Erythroblast (primary cell): ENCODE results near the gene LAMB3.

Source experiments
- GATA1 ChIP-seq: IDR thresholded peaks from 2 replicates; pipeline ENCODE4 v1.6.1; 2011; ENCODE audit warnings: low read depth, mild to moderate bottlenecking, control low read depth, low read length, moderate library complexity
- POLR2A ChIP-seq: IDR thresholded peaks from 2 replicates; pipeline ENCODE4 v1.6.1; 2011; ENCODE audit warnings: mild to moderate bottlenecking, low read length

DNA sequence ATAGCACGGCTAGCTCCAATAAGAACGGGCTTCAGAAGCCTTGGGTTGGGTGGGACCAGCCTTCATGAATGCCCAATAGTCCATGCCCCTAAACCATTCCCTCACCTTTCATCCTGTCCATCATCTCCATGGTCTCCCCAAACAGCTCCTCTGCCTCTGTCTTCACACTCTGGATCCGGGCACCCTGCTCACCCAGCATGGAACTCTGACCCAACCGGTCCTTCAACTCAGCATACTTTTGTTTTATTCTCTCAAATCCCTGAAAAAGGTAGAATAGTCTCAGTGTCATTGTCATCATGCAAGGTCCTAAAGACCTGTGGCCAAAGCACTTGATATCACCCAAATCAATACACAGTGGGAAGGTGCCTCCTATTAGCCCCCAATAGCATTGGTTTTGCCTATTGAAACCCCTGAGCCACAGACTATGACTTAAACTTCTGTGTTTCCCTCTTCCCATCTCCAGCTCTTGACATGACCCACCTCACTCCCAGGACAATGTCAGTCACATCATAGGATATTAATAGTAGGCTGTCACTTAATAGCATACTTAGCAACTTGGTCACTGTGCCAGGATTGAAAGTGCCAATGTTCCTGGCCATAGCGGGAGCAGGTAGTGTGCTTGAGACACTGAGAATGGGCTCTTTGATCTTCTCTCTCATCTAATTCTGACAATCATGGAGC is 35.7 kb downstream of the LAMB3 start:
- TF ChIP-seq POLR2A: no peak
- TF ChIP-seq GATA1: no peak
